HL-60 (cell line): ENCODE data around the gene ABHD2.

Experiments
- DNase-seq, 2 experiments: peaks; one replicate each; pipeline ENCODE4 v3.0.0-alpha.2; 2010 to 2020; ENCODE audit warnings: low read depth in 1 of 2, low spot score in 1 of 2
- H3K27ac ChIP-seq: fragments of 250-450 bp; sonication (Bioruptor Pico); replicated peaks from 2 replicates; pipeline ENCODE4 v1.5.1; 2020; ENCODE audit warnings: mild to moderate bottlenecking, moderate library complexity
- H3K27me3 ChIP-seq: fragments of 250-450 bp; sonication (Bioruptor Pico); 2 replicates; pipeline ENCODE4 v1.5.1; 2021; ENCODE audit warnings: mild to moderate bottlenecking, moderate library complexity; ENCODE audit not compliant: insufficient read depth, poor library complexity, severe bottlenecking
- H3K4me3 ChIP-seq: replicated peaks from 2 replicates; pipeline ENCODE4 v1.5.1; 2011; ENCODE audit warnings: mild to moderate bottlenecking, control low read depth, low read length; ENCODE audit not compliant: insufficient read depth
- CTCF ChIP-seq: IDR thresholded peaks from one replicate; pipeline ENCODE4 v1.5.1; 2011; ENCODE audit warnings: low read length, control low read depth, inconsistent platforms; ENCODE audit not compliant: insufficient read depth
- GABPA ChIP-seq: IDR thresholded peaks from 2 replicates; pipeline ENCODE4 v1.6.1; 2012; ENCODE audit warnings: low read depth
- POLR2AphosphoS5 ChIP-seq: IDR thresholded peaks from 2 replicates; pipeline ENCODE4 v1.6.1; 2012; ENCODE audit warnings: low read depth
- REST ChIP-seq: IDR thresholded peaks from 2 replicates; pipeline ENCODE4 v1.6.1; 2012; ENCODE audit warnings: low read depth; ENCODE audit not compliant: insufficient replicate concordance
- SPI1 ChIP-seq: IDR thresholded peaks from 2 replicates; pipeline ENCODE4 v1.6.1; 2012; ENCODE audit warnings: low read depth, mild to moderate bottlenecking, borderline replicate concordance

The ABHD2 gene

DNA sequence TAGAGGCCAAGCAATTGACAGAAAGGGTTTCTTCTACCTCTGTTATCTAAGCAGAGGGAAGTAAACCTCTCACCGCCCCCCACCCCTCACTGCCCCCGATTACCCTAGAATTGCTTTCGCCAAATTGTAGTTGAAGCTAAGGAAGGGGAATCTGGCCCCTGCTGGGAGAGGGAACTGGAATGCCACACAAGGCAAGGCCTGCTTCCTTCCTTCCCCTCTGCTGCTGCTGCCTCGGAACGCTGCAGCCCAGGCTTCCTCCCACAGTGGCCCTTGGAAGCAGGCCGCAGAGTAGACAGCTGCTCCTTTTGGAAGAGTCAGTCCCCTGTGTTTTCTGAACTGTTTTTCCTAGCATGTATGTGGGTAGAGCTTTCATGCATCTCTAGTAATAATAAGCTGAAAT lies 111.5 kb downstream of the ABHD2 start:
- no peak for DNase-seq
- no peak overlapping the region for H3K27ac ChIP-seq
- no peak overlapping the region for H3K4me3 ChIP-seq
- no peaks in the 10 kb centered on the region for H3K27me3 ChIP-seq
- no peak for TF ChIP-seq GABPA
- TF ChIP-seq CTCF, result no peak
- TF ChIP-seq POLR2AphosphoS5, result no peak
- no peak for TF ChIP-seq REST
- TF ChIP-seq SPI1, result no peak

DNA sequence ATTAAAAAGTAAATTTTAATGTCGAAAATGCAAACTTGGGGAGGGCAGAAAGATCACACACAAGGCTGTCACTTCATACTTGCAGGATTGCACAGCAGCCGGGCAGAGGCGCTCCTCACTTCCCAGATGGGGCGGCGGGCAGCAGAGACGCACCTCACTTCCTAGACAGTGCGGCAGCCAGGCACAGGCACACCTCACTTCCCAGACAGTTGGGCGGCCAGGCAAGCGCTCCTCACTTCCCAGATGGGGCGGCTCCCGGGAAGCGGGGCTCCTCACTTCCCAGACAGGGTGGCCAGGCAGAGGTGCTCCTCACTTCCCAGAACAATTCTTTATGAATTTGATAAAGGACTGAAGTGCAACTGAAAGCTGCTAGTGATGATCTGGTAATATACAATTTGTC lies 111.9 kb downstream of the ABHD2 start:
- no peak overlapping the region for H3K4me3 ChIP-seq
- no peaks in the 10 kb centered on the region for H3K27me3 ChIP-seq
- DNase-seq, result no peak
- no peak overlapping the region for H3K27ac ChIP-seq
- TF ChIP-seq REST, result no peak
- no peak for TF ChIP-seq SPI1
- no peak for TF ChIP-seq GABPA
- no peak for TF ChIP-seq POLR2AphosphoS5
- no peak for TF ChIP-seq CTCF

GRCh38 chr15:89201465-89202005 lies 113.3 kb downstream of the ABHD2 start:
- no peak overlapping the region for H3K27ac ChIP-seq
- no peak for TF ChIP-seq GABPA
- no peak for TF ChIP-seq POLR2AphosphoS5
- TF ChIP-seq CTCF, result no peak
- no peak for TF ChIP-seq REST
- TF ChIP-seq SPI1, result no peak
- no peaks in the 10 kb centered on the region for H3K27me3 ChIP-seq
- DNase-seq, result no peak
- H3K4me3 ChIP-seq, result no peak overlapping the region
